ENCODE results near the gene SLC25A29.

SLC25A29 gene

GRCh38 chr14:100339766-100340422 is 33.6 kb upstream of the SLC25A29 start:
- H3K27ac ChIP-seq = no peak overlapping the region; the same call in 1 of the 2 replicates
- TF ChIP-seq CTCF (conservative IDR thresholded peaks at IDR 0.05; ENCODE audit: low read depth) = no peak
- DNase-seq (ENCODE audit: low spot score) = no peak
- ChIA-PET POLR2A (ENCODE audit: low non-redundant PET) (no interaction called here), CTCF (interaction anchor here (0.6 kb wide), 1 partner anchor 37 kb away, joined by 3 read pairs; no protein-coding TSS in a partner anchor)

GRCh38 chr14:100336618-100337530 is 30.6 kb upstream of the SLC25A29 start:
- DNase-seq (ENCODE audit: low spot score) = no peak
- ChIA-PET CTCF (interaction anchor here (0.6 to 0.7 kb wide), 3 partner anchors 7 to 225 kb away, joined by 3 to 4 read pairs (median 4); no protein-coding TSS in a partner anchor), POLR2A (ENCODE audit: low non-redundant PET) (no interaction called here)
- no peak for TF ChIP-seq CTCF (conservative IDR thresholded peaks at IDR 0.05; ENCODE audit: low read depth)
- no peak overlapping the region for H3K27ac ChIP-seq

DNA sequence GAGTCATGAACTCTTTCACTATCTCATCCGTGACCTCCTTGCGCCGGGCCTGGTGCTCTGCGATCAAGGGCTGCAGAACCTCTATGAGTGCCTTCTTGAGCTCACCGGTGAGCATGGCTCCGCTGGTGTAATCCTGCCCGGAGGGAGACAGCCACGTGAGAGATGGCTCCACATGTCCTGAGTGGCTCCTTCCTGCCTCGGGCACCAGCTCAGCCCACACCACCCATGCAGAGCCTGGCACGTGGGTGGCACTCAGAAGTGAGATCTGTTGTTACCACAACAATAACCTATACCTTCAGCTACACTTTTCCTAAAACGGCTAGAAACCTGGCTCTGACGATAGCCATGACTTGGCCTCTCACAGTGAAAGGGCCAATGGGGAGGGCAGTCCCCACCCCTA is 28.7 kb upstream of the SLC25A29 start:
- no peak overlapping the region for H3K27ac ChIP-seq
- DNase-seq (ENCODE audit: low spot score) = no peak
- no peak for TF ChIP-seq CTCF (conservative IDR thresholded peaks at IDR 0.05; ENCODE audit: low read depth)
- ChIA-PET CTCF (no interaction called here), POLR2A (ENCODE audit: low non-redundant PET) (no interaction called here)

GRCh38 chr14:100333827-100334226 is 27.6 kb upstream of the SLC25A29 start:
- DNase-seq (ENCODE audit: low spot score) = no peak
- H3K27ac ChIP-seq = no peak overlapping the region
- ChIA-PET POLR2A (ENCODE audit: low non-redundant PET) (no interaction called here), CTCF (interaction anchor here (0.6 to 0.7 kb wide), 2 partner anchors 12 to 121 kb away, joined by 3 to 8 read pairs; no protein-coding TSS in a partner anchor)
- TF ChIP-seq CTCF (conservative IDR thresholded peaks at IDR 0.05; ENCODE audit: low read depth) = no peak

- ChIA-PET POLR2A (ENCODE audit: low non-redundant PET) (no interaction called here), CTCF (interaction anchor here (0.6 kb wide), 1 partner anchor 121 kb away, joined by 8 read pairs; no protein-coding TSS in a partner anchor)
- peak overlapping the region; percentile 3; the same call in 1 of the 2 replicates for H3K27ac ChIP-seq
- no peak for DNase-seq (ENCODE audit: low spot score)
- TF ChIP-seq CTCF (conservative IDR thresholded peaks at IDR 0.05; ENCODE audit: low read depth) = no peak
These were observed 27.1 kb upstream of the SLC25A29 start for GRCh38 chr14:100333311-100333710.

GRCh38 chr14:100332797-100333196 is 26.6 kb upstream of the SLC25A29 start:
- H3K27ac ChIP-seq = peak overlapping the region; percentile 3; the same call in 1 of the 2 replicates
- ChIA-PET CTCF (no interaction called here), POLR2A (ENCODE audit: low non-redundant PET) (no interaction called here)
- TF ChIP-seq CTCF (conservative IDR thresholded peaks at IDR 0.05; ENCODE audit: low read depth) = no peak
- no peak for DNase-seq (ENCODE audit: low spot score)
